Cerebellar cortex (tissue), 1 donor: ENCODE data around the gene PARP12.
"Not testable (repeated sequence)": the region's sequence is repeated elsewhere in the genome, so short reads cannot be mapped to it uniquely, and the experiment has no call there.

Experiments
- DNase-seq: peaks from one replicate; pipeline ENCODE4 v3.0.0-alpha.2; 2015; ENCODE audit warnings: low spot score

The PARP12 gene, protein sequence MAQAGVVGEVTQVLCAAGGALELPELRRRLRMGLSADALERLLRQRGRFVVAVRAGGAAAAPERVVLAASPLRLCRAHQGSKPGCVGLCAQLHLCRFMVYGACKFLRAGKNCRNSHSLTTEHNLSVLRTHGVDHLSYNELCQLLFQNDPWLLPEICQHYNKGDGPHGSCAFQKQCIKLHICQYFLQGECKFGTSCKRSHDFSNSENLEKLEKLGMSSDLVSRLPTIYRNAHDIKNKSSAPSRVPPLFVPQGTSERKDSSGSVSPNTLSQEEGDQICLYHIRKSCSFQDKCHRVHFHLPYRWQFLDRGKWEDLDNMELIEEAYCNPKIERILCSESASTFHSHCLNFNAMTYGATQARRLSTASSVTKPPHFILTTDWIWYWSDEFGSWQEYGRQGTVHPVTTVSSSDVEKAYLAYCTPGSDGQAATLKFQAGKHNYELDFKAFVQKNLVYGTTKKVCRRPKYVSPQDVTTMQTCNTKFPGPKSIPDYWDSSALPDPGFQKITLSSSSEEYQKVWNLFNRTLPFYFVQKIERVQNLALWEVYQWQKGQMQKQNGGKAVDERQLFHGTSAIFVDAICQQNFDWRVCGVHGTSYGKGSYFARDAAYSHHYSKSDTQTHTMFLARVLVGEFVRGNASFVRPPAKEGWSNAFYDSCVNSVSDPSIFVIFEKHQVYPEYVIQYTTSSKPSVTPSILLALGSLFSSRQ

DNA sequence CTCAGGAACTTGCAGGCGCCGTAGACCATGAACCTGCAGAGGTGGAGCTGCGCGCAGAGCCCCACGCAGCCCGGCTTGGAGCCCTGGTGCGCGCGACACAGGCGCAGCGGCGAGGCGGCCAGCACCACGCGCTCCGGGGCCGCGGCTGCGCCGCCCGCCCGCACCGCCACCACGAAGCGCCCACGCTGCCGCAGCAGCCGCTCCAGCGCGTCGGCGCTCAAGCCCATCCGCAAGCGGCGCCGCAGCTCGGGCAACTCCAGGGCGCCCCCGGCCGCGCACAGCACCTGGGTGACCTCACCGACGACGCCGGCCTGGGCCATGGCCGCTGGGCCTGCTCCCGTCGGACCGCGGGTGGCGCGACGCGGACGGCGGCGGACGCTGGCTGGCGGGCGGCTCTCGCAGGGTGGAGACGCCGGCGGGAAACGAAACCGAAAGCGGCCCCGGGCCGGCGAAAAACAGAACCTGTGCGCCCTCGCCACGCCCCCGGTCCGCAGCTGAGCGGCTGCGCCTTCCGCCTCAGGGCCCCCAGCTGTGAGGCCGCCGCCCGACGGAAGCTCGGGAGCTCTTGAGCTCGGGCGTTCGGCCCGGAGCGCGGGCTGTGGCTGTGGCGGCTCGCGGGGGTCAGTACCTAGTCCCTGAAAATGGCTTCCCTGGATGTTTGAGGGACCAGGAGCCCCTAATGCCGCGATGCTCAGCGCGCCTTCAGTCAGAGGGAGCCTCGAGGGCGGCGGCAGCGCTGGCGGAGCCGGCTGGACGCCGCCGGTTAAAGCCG is at the start of gene PARP12:
Gene PARP12 (minus strand): TSS at position 424 of the 772 bp plus-strand sequence. CDS start 104 bp downstream, at position 320.
- no peak for DNase-seq

DNA sequence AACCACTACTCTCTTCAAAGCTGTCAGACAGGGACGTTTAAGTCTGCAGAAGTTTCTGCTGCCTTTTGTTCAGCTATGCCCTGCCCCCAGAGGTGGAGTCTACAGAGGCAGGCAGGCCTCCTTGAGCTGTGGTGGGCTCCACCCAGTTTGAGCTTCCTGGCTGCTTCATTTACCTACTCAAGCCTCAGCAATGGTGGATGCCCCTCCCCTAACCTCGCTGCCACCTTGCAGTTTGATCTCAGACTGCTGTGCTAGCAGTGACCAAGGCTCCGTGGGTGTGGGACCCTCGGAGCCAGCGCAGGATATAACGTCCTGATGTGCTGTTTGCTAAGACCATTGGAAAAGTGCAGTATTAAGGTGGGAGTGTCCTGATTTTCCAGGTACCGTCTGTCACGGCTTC is 46.0 kb upstream of the PARP12 start:
- not testable (repeated sequence) for DNase-seq

DNA sequence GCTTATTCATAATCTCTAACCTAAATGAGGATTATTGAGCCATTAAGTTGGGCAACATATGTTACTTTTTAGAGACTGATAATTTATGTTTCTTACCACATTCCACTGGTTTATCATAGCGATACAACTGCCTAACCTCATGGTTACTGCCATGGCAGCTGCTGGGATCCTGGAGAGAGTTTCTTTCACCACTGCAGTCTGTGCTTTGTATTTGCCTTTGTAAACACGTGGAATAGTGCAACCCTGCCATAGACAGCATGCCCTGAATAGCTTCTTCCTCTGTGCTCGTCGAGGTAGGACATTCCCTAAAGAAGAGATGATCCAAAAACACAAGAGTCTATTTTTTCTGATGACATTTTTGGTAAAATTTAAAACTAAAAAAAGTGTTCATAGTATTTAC is 33.7 kb upstream of the PARP12 start:
- DNase-seq = no peak

DNA sequence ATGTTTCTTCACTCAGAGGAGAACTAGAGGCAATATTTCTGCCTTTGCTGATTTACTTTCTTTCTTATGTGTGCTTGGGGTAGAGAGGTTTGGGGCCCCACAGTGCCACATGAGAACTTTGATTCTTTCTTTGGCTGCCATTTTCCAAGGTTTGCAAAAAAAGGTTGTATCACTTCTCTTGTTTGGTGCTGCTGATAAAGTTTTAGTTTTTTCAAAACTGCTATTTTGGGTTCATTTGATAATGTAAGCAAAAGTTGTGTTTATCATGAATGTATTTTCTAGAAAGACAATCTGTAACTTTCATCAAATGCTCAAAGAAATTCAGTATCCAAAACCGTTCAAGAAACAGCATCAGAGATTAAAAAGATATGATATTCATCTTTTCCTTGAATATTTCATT is 30.6 kb upstream of the PARP12 start:
- DNase-seq = no peak

DNA sequence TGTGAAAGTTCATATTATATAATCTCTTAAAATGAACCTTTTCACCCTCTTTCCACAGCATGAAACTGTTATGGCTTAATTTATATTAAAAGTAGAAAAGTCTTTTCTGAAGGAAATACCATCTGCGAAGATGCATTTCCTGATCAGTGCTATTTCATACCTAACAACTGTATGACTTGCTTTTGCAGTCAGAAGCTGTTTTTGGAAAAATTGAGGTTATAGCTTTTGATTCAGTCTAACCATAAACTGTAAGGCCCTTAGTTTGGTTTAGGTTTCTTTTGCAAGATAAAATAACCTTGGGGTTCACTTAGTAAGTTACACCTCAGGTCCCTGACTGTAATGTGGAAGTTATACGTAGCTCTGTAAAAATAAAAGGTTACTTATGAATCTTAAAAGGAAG is 22.7 kb upstream of the PARP12 start:
- DNase-seq = no peak

DNA sequence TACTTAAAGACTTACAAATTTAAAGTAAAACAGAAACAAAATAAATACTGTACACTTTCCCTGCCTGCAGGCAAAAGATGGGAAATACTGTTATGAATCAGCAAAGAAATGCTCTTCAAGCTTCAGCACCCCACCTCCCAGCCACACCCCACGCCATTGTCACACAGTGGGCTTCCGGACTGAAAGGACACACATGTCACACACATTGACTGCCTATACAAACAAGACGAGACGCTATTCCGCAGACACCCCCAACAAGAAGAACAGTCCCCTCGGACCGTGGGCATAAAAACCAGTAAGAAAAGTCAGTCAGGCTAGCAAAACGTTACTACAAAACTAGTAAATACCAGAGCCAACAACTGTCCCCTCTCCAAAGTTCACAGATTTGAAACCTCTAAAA is 22.2 kb upstream of the PARP12 start:
- no peak for DNase-seq

DNA sequence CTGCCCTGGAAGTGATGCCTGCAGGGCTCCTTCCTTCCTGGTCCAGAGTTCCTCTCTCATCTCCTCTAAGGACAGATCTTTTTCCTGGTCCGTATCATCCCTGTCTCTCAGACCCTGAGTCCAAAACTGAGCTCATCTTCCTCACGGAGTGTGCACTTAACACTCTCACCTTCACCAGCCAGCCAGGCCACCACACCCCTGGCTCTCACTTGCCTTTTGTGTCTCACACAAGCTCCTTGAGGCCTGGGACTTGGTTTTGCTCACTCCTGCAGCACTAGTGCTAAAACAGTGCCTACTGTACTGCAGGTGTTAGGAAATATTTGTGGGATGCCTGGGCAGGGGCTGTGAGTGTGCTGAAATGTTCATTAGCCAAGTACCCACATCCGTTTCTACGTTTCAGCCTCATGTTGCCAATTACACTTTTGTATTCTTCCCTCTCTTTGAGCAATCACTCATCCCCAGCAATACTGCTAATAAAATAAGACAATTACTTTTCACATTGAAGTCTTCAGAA is 21.4 kb upstream of the PARP12 start:
- DNase-seq = no peak

DNA sequence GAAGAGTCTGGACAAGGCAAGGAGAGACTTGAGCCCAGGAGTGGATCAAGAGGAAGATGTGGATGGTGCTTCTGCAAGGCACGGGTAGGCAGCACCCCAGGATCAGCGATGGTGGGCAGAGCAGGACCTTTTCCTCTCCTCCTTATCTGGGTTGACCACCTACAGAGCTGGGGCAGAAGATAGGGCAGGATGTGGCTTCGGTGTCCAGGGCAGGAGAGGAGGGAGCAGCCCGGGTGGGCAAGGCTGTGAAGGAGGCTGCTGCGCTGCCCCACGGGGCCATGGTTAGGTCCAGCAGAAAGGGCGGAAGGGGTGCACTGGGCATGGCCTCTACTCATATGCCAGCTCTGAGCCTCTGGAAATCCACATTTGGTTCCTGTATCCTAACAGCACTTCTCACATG is 20.0 kb upstream of the PARP12 start:
- no peak for DNase-seq

DNA sequence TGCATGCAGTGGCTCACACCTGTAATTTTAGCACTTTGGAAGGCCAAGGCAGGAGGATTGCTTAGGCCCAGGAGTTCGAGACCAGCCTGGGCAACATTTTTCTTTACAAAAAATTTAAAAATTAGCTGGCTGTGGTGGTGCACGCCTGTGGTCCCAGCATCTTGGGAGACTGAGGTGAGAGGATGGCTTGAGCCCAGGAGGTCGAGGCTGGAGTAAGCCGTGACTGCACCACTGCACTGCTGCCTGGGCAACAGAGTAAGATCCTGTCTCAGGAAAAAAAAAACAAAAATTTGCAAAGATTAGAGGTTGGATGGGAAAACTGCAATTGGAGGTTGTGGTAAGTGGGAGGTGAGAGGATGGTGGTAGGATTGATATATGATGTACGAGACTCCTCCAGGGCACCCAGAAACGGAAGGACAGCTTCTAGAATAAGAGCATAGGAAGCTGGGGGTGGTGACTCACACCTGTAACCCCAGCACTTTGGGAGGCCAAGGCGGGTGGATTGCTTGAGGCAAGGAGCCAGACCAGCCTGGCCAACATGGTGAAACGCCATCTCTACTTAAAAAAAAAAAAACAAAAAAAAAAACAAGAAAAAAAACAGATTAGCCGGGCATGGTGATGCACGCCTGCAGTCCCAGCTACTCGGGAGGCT is 19.1 kb upstream of the PARP12 start:
- no peak for DNase-seq

DNA sequence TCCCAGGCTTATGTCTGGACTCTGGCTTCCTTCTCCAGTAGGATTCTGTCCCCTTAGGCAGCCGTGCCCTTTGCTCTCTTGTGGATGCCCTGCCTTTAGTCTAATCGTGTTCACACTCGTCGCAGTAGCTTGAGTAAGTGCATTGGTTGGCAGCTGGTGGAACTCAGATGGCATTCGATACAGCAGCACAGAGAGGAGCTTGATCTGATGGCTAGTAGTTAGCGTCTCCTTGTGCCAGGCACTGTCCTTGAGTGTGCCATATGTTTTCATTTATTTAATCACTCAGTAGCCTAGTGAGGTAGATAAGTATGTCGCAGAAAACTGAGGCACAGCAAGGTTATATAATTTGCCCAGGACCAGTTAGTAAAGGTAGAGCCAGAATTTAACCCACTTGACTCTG is 18.2 kb upstream of the PARP12 start:
- DNase-seq = no peak

DNA sequence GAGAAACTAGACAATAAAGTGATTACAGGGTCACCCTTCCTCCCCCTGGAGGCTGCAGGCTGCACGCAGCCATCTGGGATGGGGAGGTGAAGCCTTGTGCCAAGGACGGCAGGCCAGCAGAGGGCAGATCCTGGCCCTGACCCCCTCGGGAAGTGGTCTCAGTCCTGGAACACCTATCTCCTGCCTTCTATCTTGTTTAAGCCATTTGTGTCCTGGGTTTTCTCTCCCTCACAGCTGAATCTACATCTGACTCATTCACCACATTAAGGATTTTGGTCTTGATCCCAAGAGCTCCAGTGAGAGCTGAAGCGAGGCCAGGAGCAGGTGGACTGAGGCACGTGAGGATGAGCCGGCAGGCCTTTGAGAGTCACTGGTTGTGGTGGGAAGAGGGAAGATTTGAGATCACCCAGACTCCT is 16.4 kb upstream of the PARP12 start:
- peak; percentile 7 for DNase-seq

DNA sequence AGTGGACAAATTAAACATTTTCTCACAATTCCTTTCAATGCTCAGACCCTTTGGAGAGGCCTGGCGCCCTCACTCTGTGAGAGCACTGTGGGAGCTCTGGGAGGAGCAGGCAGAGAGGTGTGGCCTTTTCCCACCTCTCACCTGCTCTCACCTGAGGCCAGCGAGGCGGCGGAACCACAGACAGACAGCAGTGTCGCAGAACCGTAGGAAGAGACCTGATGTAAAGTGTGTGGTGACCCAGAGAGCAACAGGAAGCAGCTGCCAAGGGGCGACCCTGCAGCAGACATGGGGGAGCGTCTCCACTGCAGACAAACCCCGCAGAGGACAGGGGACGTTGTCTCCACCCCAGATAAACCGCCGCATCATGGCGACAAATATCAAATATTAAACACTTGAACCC is 15.6 kb upstream of the PARP12 start:
- no peak for DNase-seq

DNA sequence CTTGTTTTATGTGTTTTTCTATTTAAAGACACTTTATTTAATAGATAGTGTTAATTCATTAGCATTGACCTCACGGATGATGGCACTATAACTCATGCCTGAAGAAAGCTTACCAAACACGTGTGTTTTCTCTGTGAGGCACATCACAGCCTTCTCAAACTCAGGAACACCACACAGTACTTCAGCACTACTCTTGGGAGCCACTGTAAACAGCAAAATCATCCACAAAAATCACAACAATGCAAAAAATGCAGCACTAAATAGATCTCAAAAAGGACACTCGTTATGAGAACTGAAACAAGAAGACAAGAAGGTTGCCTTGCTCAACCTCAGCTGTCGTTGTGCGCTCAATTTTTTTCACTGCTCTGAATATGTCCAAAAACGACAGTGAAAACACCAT is 12.0 kb upstream of the PARP12 start:
- DNase-seq = no peak

DNA sequence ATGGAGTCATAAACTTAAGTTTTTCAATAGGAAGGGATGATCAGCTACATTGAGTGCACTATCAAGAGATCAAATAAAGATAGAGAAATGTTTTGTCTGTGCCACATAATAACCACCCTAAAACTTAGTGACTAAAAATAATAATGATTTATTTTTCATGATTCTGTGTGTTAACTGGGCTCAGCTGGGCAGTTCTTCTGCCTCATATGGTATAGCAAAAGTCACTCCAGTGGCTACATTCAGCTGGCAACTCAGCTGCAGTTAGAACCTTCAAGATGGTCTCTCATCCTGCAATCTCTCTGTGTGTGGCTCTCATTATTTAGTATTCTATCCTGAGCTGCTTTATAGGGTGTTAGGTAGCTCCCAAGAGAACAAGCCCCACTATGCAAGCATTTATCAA is 7.8 kb upstream of the PARP12 start:
- DNase-seq = no peak

DNA sequence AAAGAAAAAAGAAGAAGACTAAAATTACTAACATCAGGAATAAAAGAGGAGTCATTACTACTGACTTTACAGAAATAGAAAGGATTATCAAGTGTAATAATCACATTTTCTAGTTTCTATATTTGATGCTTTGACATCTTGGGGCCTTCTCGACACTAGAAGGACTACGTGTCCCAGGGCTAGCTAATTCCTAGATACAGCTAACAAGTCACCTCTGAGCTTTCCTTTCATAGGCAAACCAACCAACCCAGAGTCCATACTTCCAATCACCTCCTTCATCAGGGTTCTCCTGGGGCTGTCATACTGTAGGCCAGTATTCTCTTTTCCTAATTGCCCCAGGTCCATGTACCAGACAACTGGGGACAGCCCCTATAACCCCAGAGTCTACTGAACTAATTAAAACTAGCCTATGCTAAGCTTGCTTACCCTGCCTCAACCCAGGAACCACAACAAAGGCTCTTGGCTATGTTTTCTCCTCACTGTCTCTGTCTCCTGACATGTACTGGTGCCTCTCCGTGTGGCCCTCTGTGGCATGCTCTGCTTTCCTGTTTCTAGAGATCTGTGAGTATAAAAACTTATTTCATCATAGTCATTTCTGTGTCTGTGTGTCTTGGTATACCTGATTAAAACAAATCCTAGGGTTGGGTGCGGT is 6.7 kb upstream of the PARP12 start:
- no peak for DNase-seq

DNA sequence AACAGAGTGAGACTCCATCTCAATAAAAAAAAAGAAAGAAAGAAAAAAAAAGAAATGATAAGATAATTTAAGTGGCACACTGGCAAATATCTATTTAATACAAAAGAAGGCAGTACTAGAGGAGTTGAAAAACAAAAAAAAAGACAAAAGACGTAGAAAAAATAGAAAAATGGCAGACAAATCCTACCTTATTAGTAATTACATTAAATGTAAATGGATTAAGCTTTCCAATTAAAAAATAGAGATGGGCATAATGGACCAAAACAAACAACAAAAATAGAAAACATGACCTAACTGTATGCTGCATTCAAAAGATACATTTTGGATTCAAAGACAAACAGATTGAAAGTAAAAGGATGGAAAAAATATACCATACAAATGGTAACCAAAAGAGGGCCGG is 5.3 kb upstream of the PARP12 start:
- DNase-seq = no peak

DNA sequence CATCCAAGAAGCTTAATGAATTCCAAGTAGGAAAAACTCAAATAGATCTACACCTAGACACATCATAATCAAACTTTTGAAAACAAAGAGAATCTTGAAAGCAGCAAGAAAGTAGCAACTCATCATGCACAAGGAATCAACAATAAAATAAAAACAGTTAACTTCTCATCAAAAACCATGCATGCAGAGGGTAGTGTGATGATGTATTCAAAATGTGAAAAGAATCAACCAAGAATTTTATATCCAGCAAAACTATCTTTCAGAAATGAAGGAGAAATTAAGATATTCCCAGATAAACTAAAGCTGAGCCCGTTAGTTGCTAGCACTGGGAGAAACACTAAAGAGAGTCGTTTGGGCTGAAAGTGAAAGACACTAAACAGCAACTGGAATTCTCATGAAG is 4.3 kb upstream of the PARP12 start:
- no peak for DNase-seq

DNA sequence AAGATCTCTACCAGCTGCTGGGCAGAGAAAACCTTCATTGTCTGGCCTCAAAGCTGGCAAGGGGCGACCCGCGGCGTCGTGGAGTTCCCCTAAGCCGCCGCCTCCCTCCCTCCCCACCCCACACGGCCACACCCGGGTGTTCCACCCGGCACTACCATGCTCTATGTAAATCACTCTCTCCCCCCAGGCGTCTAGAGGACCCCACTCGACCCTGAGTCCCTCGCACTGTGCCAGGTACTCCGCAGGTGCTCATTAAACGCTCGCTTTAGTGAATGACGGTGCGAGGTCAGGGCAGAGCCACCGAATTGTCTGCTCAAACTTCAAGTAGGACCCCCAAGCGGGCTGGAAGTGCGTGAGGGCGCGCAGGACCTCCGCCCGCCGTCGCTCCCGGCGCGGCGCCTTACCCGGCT is 628 bp downstream of the PARP12 start:
- DNase-seq = no peak

DNA sequence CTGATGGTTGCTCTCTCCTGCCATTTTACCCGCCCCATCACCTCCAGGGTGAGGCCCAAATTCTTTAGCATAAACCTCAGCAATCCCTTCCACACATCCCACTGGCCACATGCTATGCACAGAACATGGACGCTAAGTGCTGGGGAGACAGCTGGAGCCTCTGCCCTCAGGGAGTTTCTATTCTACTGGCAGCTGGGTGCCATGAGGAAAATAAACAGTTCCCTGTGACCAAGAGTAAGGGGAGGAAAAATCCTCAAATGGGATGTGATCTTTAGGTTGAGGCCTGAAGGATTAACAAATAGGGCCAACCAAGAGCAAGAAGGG is 1.2 kb downstream of the PARP12 start:
- no peak for DNase-seq

DNA sequence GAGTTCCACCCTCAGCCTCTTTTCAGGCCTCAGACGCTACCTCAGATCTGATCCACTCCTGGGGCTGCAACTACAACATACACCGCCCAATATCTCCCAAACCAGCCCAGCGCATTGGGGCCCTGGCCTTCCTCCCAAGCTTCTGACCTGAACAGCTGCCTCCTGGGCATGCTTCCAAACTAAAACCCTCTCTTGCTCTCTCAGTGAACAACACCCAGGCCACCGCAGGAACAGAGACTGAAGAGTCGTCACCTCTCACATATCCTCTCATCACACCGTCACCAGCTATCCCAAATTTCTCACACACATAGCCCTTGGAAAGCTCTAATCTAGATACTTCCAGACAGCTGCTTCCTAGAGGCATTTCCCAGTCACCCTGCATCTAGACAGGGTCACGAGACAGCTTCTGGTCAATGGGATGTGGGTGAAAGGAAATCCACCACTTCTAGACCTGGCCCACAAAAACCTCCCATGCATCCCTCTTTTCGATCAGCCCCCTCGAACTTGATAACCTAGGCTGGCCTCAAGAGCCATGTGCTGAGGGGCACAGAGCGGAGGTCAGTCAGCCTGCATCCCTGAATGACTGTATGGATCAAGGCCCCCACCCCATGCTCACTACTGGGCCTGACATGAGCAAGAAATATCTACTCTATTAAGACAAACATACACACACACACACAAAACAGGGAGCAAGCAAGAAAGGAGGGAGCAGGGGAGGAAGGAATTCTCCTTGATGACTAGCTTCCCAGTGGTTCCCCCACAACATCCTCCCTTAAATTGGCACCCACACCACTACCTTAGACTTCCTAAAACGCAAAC is 1.8 kb downstream of the PARP12 start:
- no peak for DNase-seq

DNA sequence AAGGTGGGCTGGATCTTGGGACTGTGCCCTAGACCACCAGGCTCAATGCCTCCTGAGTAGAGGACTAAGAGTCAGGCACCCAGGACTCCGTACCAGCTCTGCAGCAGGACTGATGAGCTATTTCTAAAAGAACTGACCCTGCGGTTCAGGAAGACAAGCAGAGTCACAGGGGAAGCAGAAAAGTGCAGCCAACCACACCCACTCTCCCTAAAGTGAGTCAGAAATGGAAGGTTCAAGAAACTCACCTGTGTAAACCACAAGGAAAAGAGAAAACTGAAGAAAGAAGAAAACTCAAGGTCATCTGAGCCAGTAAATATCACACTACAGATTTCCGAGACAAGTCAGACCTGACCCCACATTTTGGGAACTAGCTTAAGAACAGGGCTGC is 2.5 kb downstream of the PARP12 start:
- DNase-seq = no peak
